GM23338 (cell line): Measurements from ENCODE around the gene PCBP3. TPM values are rescaled to one million over a fixed set of nuclear protein-coding genes. Genes with fewer than 3 reads are reported as not detected.

Source experiments
- ATAC-seq: fragments of 200-7000 bp; cut with Tn5 transposase; 3 replicates; pipeline ENCODE4 v1.9.1; 2020
- DNase-seq: peaks from one replicate; pipeline ENCODE4 v3.0.0-alpha.2; 2015; ENCODE audit warnings: low spot score
- H2AFZ ChIP-seq: fragments of 200-600 bp; sonication (generic); 2 replicates; pipeline ENCODE4 v1.8.0; 2016; ENCODE audit warnings: antibody characterized with exemption, mild to moderate bottlenecking, moderate library complexity
- H3F3A ChIP-seq: fragments of 200-600 bp; sonication (generic); replicated peaks from 2 replicates; pipeline ENCODE4 v1.8.0; 2017; ENCODE audit warnings: antibody characterized with exemption, mixed run types, low read depth
- H3K27ac ChIP-seq: fragments of 200-600 bp; sonication (generic); 2 replicates; pipeline ENCODE4 v1.6.1; 2016; ENCODE audit warnings: low read depth
- H3K27me3 ChIP-seq: fragments of 200-600 bp; sonication (generic); 2 replicates; pipeline ENCODE4 v1.8.0; 2016; ENCODE audit warnings: mild to moderate bottlenecking, mixed run types, moderate library complexity; ENCODE audit not compliant: insufficient read depth
- H3K36me3 ChIP-seq: fragments of 200-600 bp; sonication (generic); 2 replicates; pipeline ENCODE4 v1.8.0; 2016; ENCODE audit warnings: mild to moderate bottlenecking; ENCODE audit not compliant: insufficient read depth
- H3K4me1 ChIP-seq: fragments of 200-600 bp; sonication (generic); 2 replicates; pipeline ENCODE4 v1.8.0; 2016; ENCODE audit warnings: mild to moderate bottlenecking, moderate library complexity; ENCODE audit not compliant: insufficient read depth
- H3K4me2 ChIP-seq: fragments of 200-600 bp; sonication (generic); 2 replicates; pipeline ENCODE4 v1.7.1; 2017; ENCODE audit warnings: mixed run types
- H3K4me3 ChIP-seq: fragments of 200-600 bp; sonication (generic); 2 replicates; pipeline ENCODE4 v1.6.1; 2016; ENCODE audit warnings: mixed run types
- H3K79me2 ChIP-seq: fragments of 200-600 bp; sonication (generic); replicated peaks from 2 replicates; pipeline ENCODE4 v1.8.0; 2017; ENCODE audit warnings: mild to moderate bottlenecking; ENCODE audit not compliant: insufficient read depth
- H3K9me2 ChIP-seq: fragments of 200-600 bp; sonication (generic); 2 replicates; pipeline ENCODE4 v1.8.0; 2017; ENCODE audit not compliant: insufficient read depth
- H4K20me1 ChIP-seq: fragments of 200-600 bp; sonication (generic); replicated peaks from 2 replicates; pipeline ENCODE4 v1.8.0; 2017; ENCODE audit warnings: mild to moderate bottlenecking; ENCODE audit not compliant: insufficient read depth
- H3K27ac Mint-ChIP-seq: 2 replicates; pipeline ENCODE4 v1.8.0; 2020; ENCODE audit warnings: inconsistent platforms, mild to moderate bottlenecking, moderate library complexity, mixed read lengths
- H3K27me3 Mint-ChIP-seq: 3 replicates; pipeline ENCODE4 v1.8.0; 2022; ENCODE audit warnings: low read depth, mild to moderate bottlenecking, moderate library complexity, mixed read lengths, inconsistent platforms; ENCODE audit not compliant: insufficient read depth, poor library complexity
- H3K36me3 Mint-ChIP-seq: 3 replicates; pipeline ENCODE4 v1.8.0; 2021; ENCODE audit warnings: low read depth, mild to moderate bottlenecking, inconsistent platforms, moderate library complexity, mixed read lengths
- H3K4me1 Mint-ChIP-seq: 3 replicates; pipeline ENCODE4 v1.8.0; 2020; ENCODE audit warnings: mild to moderate bottlenecking, inconsistent platforms, mixed read lengths
- H3K4me3 Mint-ChIP-seq: 3 replicates; pipeline ENCODE4 v1.8.0; 2021; ENCODE audit warnings: moderate library complexity, mild to moderate bottlenecking, inconsistent platforms, mixed read lengths
- H3K9me3 Mint-ChIP-seq: 3 replicates; pipeline ENCODE4 v1.8.0; 2020; ENCODE audit warnings: moderate library complexity, mild to moderate bottlenecking, inconsistent platforms, mixed read lengths
- CREB1 ChIP-seq: fragments of 250-450 bp; sonication (Bioruptor Pico); IDR thresholded peaks from 2 replicates; pipeline ENCODE4 v1.5.0; 2020; ENCODE audit warnings: low read depth, mild to moderate bottlenecking, moderate library complexity
- CTCF ChIP-seq, 2 experiments: fragments of 200-600 bp in 1 of 2; sonication (generic) in 1 of 2; conservative IDR thresholded peaks; 2 replicates each; pipeline versions ENCODE4 v1.5.1 to v1.6.1; 2016 to 2017; ENCODE audit warnings: antibody characterized with exemption in 2 of 2, low read depth in 2 of 2, mild to moderate bottlenecking in 2 of 2, moderate library complexity in 1 of 2
- ETS1 ChIP-seq: IDR thresholded peaks from 2 replicates; pipeline ENCODE4 v1.6.1; 2016; ENCODE audit warnings: antibody characterized with exemption
- EZH2 ChIP-seq: fragments of 200-600 bp; sonication (generic); IDR thresholded peaks from one replicate; pipeline ENCODE4 v1.8.0; 2017; ENCODE audit warnings: antibody characterized with exemption, mild to moderate bottlenecking, low read depth; ENCODE audit not compliant: unreplicated experiment
- EZH2phosphoT487 ChIP-seq: fragments of 200-600 bp; sonication (generic); IDR thresholded peaks from one replicate; pipeline ENCODE4 v1.8.1; 2018; ENCODE audit warnings: antibody characterized with exemption; ENCODE audit not compliant: unreplicated experiment
- JUNB ChIP-seq: IDR thresholded peaks from one replicate; pipeline ENCODE4 v1.6.1; 2016; ENCODE audit warnings: antibody characterized with exemption; ENCODE audit not compliant: unreplicated experiment
- NANOG ChIP-seq: IDR thresholded peaks from 2 replicates; pipeline ENCODE4 v1.6.1; 2016; ENCODE audit warnings: antibody characterized with exemption, borderline replicate concordance
- POLR2AphosphoS5 ChIP-seq: IDR thresholded peaks from 2 replicates; pipeline ENCODE4 v1.6.1; 2016; ENCODE audit warnings: antibody characterized with exemption, low read depth
- REST ChIP-seq: IDR thresholded peaks from one replicate; pipeline ENCODE4 v1.6.1; 2018; ENCODE audit warnings: antibody characterized with exemption; ENCODE audit not compliant: unreplicated experiment
- STAT1 ChIP-seq: IDR thresholded peaks from one replicate; pipeline ENCODE4 v1.6.1; 2016; ENCODE audit warnings: antibody characterized with exemption; ENCODE audit not compliant: unreplicated experiment
- ZNF114 ChIP-seq: fragments of 250-450 bp; sonication (Bioruptor Pico); IDR thresholded peaks from 2 replicates; pipeline ENCODE4 v1.5.0; 2020; ENCODE audit warnings: mild to moderate bottlenecking, moderate library complexity
- ZNF331 ChIP-seq: fragments of 250-450 bp; sonication (Bioruptor Pico); IDR thresholded peaks from 2 replicates; pipeline ENCODE4 v1.5.0; 2020; ENCODE audit warnings: low read depth, mild to moderate bottlenecking, moderate library complexity
- ZNF462 ChIP-seq: fragments of 250-450 bp; sonication (Bioruptor Pico); IDR thresholded peaks from 2 replicates; pipeline ENCODE4 v1.5.0; 2020; ENCODE audit warnings: mild to moderate bottlenecking, moderate library complexity
- polyA plus RNA-seq: library from polyadenylated mRNA; unstranded; fragments of >200 nt; fragmentation: Nextera tagmentation; extraction: Ambion mirVana; gene quantifications from 2 replicates; pipeline ENCODE4 v1.2.1, GENCODE V29; 2016
- total RNA-seq: library from RNA; depleted of rRNA; stranded (reverse); fragments of >200 nt; shearing (Covaris generic); gene quantifications from 2 replicates; pipeline ENCODE4 v1.2.3, GENCODE V29; 2014

The PCBP3 gene
- total and polyA plus RNA-seq, 2 experiments from 2014 or later, result 7.1 to 9.1 TPM

GRCh38 chr21:45848805-45849204 is 205.3 kb downstream of the PCBP3 start:
- Histone ChIP-seq H3K36me3 (no peaks in the 10 kb centered on the region), H3F3A (no peaks in the 10 kb centered on the region), H3K9me2 (no peaks in the 10 kb centered on the region), H3K27me3 (no peaks in the 10 kb centered on the region), H3K27ac (no peak overlapping the region), H4K20me1 (no peaks in the 10 kb centered on the region), H3K4me1 (no peaks in the 10 kb centered on the region), H3K4me2 (no peak overlapping the region), H3K79me2 (no peaks in the 10 kb centered on the region), H3K4me3 (no peak overlapping the region), H2AFZ (no peak overlapping the region)
- Mint-ChIP-seq H3K27ac (no peak overlapping the region), H3K9me3 (no peaks in the 10 kb centered on the region), H3K27me3 (peaks cover 7% of the 10 kb centered on the region), H3K4me3 (no peak overlapping the region), H3K4me1 (peaks cover 2% of the 10 kb centered on the region; the same call in 2 of the 3 replicates), H3K36me3 (no peaks in the 10 kb centered on the region)
- ATAC-seq (no peak), DNase-seq (no peak)
- TF ChIP-seq ZNF462 (no peak), EZH2phosphoT487 (no peak), JUNB (no peak), STAT1 (no peak), NANOG (no peak), CTCF (conservative IDR thresholded peaks at IDR 0.05; ENCODE audit: low read depth in 2 of 2) (no peak), REST (no peak), EZH2 (no peak), POLR2AphosphoS5 (no peak), ETS1 (no peak), ZNF331 (CRISPR knock-in tag) (no peak), CREB1 (CRISPR knock-in tag) (no peak), ZNF114 (no peak)
